ENCODE data around the gene PRRX2. TPM values are rescaled to one million over a fixed set of nuclear protein-coding genes. Genes with fewer than 3 reads are reported as not detected.

Gene PRRX2
- total and polyA plus RNA-seq, 2 donors (not counting 1 experiment from before 2014, with no cell fraction given) = not detected

GRCh38 chr9:129718647-129719046 is 53.2 kb downstream of the PRRX2 start:
- Histone ChIP-seq H3K36me3 (replicated peaks in 1 of 2; ENCODE audit: control extremely low read depth in 1 of 2, control insufficient read depth in 1 of 2, extremely low read depth in 1 of 2, insufficient read depth in 2 of 2, low read length in 1 of 2) (no peaks in the 10 kb centered on the region), H3K4me3 (ENCODE audit: control extremely low read depth in 1 of 5, extremely low read depth in 1 of 5, insufficient read depth in 1 of 5, low read depth in 2 of 5, low read length in 4 of 5) (no peak overlapping the region), H3K79me2 (ENCODE audit: control insufficient read depth, insufficient read depth, low read length) (no peaks in the 10 kb centered on the region), H3K4me2 (replicated peaks; ENCODE audit: low read depth, low read length, poor library complexity, severe bottlenecking) (no peak overlapping the region), H3K9me3 (ENCODE audit: control extremely low read depth in 1 of 3, control insufficient read depth in 2 of 3, insufficient read depth in 1 of 3, low read length in 2 of 3) (no peaks in the 10 kb centered on the region), H3K27ac (ENCODE audit: low read length in 2 of 2) (no peak overlapping the region), H2AFZ (ENCODE audit: insufficient read depth, low read depth, low read length, poor library complexity, severe bottlenecking) (no peak overlapping the region), H3K9ac (ENCODE audit: low read length) (no peak overlapping the region), H3K27me3 (replicated peaks in 1 of 4; ENCODE audit: control extremely low read depth in 1 of 4, control insufficient read depth in 3 of 4, insufficient read depth in 4 of 4, low read length in 3 of 4) (peaks cover 0 to 11% (median 2%) of the 10 kb centered on the region in 4 experiments), H3K4me1 (ENCODE audit: control insufficient read depth in 2 of 2, insufficient read depth in 2 of 2, low read length in 2 of 2) (no peaks in the 10 kb centered on the region), H4K20me1 (ENCODE audit: control insufficient read depth, insufficient read depth, low read length, poor library complexity, severe bottlenecking) (no peaks in the 10 kb centered on the region)
- 90% methylated on average over 4 of the region's 5 CpGs for WGBS (ENCODE audit: insufficient coverage)
- no peak for DNase-seq
- Mint-ChIP-seq H3K9me3 (ENCODE audit: insufficient read depth) (no peaks in the 10 kb centered on the region), H3K27ac (no peak overlapping the region), H3K27me3 (peaks cover 38% of the 10 kb centered on the region), H3K4me3 (no peak overlapping the region), H3K4me1 (no peaks in the 10 kb centered on the region)
- no peak for TF ChIP-seq CTCF (IDR thresholded peaks at IDR 0.05)
- no peak for TF ChIP-seq EZH2 (IDR thresholded peaks at IDR 0.05; ENCODE audit: borderline replicate concordance, insufficient read depth, low read depth, low read length, poor library complexity, severe bottlenecking)
- ChIA-PET CTCF (interaction anchor here (1.4 kb wide), 1 partner anchor 19 kb away, joined by 3 read pairs; no protein-coding TSS in a partner anchor), POLR2A (no interaction called here)
- ATAC-seq (ENCODE audit: low read depth) = no peak
- intact Hi-C loops (cut with micrococcal nuclease) = no loop called here

GRCh38 chr9:129719135-129719534 is 53.7 kb downstream of the PRRX2 start:
- H3K4me2 ChIP-seq (replicated peaks; ENCODE audit: low read depth, low read length, poor library complexity, severe bottlenecking) = no peak overlapping the region
- DNase-seq (no peak), ATAC-seq (ENCODE audit: low read depth) (no peak)
- peaks cover 38% of the 10 kb centered on the region for H3K27me3 Mint-ChIP-seq
- no peaks in the 10 kb centered on the region for H3K4me1 Mint-ChIP-seq
- H2AFZ ChIP-seq (ENCODE audit: insufficient read depth, low read depth, low read length, poor library complexity, severe bottlenecking) = no peak overlapping the region
- H3K4me1 ChIP-seq (ENCODE audit: control insufficient read depth in 2 of 2, insufficient read depth in 2 of 2, low read length in 2 of 2) = no peaks in the 10 kb centered on the region
- POLR2A ChIA-PET = no interaction called here
- TF ChIP-seq CTCF (IDR thresholded peaks at IDR 0.05) (no peak), EZH2 (IDR thresholded peaks at IDR 0.05; ENCODE audit: borderline replicate concordance, insufficient read depth, low read depth, low read length, poor library complexity, severe bottlenecking) (no peak)
- no peak overlapping the region for H3K4me3 ChIP-seq (ENCODE audit: control extremely low read depth in 1 of 5, extremely low read depth in 1 of 5, insufficient read depth in 1 of 5, low read depth in 2 of 5, low read length in 4 of 5)
- no peaks in the 10 kb centered on the region for H3K79me2 ChIP-seq (ENCODE audit: control insufficient read depth, insufficient read depth, low read length)
- no peak overlapping the region for H3K27ac ChIP-seq (ENCODE audit: low read length in 2 of 2)
- H3K9ac ChIP-seq (ENCODE audit: low read length) = no peak overlapping the region
- no peaks in the 10 kb centered on the region for H3K9me3 ChIP-seq (ENCODE audit: control extremely low read depth in 1 of 3, control insufficient read depth in 2 of 3, insufficient read depth in 1 of 3, low read length in 2 of 3)
- WGBS (ENCODE audit: insufficient coverage) = 75% methylated on average over 38 of the region's 38 CpGs
- no peak overlapping the region for H3K4me3 Mint-ChIP-seq
- CTCF ChIA-PET = no interaction called here
- H3K9me3 Mint-ChIP-seq (ENCODE audit: insufficient read depth) = no peaks in the 10 kb centered on the region
- intact Hi-C loops (cut with micrococcal nuclease) = no loop called here
- H3K27ac Mint-ChIP-seq = no peak overlapping the region
- H3K36me3 ChIP-seq (replicated peaks in 1 of 2; ENCODE audit: control extremely low read depth in 1 of 2, control insufficient read depth in 1 of 2, extremely low read depth in 1 of 2, insufficient read depth in 2 of 2, low read length in 1 of 2) = no peaks in the 10 kb centered on the region
- peaks cover 0 to 11% (median 2%) of the 10 kb centered on the region in 4 experiments for H3K27me3 ChIP-seq (replicated peaks in 1 of 4; ENCODE audit: control extremely low read depth in 1 of 4, control insufficient read depth in 3 of 4, insufficient read depth in 4 of 4, low read length in 3 of 4)
- H4K20me1 ChIP-seq (ENCODE audit: control insufficient read depth, insufficient read depth, low read length, poor library complexity, severe bottlenecking) = no peaks in the 10 kb centered on the region
